ENCODE data around the gene IBA57.

IBA57 gene

GRCh38 chr1:228194921-228195812 lies 29.6 kb downstream of the IBA57 start:
- no peak for DNase-seq

GRCh38 chr1:228197555-228198147 lies 32.0 kb downstream of the IBA57 start:
- DNase-seq: no peak

DNA sequence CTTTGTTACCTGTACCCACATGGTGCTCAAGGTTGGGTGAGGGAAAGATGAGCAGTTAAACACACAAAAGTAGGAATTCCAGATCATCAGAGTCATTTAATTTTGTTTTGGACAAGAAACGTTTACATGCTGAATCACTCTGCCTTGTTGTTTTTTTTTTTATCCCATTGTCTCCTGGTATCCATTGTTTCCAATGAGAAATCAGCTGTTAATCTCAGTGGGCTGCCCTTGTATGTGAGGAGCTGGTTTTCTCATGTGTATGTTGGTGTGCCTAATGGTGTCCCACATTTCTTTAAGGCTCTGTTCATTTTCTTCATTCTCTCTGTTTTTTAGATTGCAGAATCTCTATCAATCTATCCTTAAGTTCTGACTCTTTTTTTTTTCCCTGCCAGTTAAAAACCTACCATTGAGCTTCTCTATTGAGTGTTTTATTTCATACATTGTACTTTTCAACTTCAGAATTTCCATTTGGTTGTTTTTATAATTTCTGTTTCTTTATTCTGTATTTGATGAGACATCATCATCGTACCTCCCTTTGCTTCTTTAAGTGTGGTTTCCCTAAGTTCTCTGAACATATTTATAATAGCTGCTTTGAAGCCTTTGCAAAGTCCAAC lies 33.5 kb downstream of the IBA57 start:
- DNase-seq: peak; percentile 28

DNA sequence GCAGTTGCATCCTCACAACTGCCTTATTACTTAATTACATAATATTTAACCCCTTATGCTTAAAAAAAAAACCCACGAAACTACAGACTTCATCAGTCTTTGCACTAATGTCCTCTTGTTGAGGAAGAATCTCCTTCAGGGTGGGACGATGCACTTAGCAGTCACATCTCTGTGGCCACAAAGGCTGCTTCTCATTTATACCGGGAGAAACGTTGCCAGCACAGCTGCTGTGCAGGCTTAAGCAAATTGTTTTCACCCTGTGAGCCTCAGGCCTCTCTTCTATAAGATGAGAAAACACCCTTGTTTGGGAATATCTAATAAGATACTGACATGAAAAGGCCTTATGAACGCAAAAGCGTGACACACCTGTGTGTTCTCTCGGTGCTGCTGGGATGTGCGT lies 39.4 kb downstream of the IBA57 start:
- DNase-seq: no peak

DNA sequence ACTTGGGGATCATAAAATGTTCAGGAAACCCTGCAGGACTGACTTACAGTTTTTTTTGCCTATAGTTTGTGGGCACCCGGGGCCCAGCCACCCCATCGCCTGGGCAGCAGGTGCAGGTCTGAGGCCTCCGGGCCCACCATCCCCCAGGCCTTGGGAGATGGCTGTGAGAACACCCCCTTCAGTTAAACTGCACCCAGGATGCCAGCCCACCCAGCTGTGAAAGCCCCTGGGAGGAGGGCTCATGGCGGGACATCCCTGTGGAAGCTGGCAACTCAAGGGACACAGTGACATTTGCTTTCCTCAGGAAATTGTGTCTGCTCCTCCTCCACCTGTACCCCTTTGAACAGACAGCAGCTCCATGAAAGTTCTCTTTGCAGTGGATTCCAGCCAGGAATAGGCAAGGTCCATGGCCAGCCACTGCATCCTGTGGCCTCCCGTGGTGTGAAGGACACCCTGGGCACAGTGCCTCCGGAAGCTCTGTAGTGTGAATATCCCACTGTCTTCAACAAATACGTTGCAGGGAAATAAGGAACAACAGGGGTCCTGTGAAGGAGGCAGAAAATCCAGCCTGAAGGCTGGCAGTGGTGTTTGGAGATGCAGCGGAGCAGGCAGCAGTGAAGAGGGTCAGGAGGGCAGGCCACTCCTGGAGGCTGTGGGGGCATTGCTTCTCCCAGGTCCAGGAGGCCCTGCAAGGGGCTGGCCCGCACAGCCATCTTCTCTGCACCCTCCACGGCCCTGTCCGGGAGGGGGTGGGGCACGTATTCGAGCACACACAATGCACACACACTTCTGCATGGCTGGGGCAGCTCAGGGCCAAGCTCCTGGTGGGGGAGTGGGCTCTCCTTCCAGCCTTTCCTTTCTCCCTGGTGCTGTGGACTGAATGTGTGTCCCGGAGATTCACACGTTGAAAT lies 40.2 kb downstream of the IBA57 start:
- no peak for DNase-seq

DNA sequence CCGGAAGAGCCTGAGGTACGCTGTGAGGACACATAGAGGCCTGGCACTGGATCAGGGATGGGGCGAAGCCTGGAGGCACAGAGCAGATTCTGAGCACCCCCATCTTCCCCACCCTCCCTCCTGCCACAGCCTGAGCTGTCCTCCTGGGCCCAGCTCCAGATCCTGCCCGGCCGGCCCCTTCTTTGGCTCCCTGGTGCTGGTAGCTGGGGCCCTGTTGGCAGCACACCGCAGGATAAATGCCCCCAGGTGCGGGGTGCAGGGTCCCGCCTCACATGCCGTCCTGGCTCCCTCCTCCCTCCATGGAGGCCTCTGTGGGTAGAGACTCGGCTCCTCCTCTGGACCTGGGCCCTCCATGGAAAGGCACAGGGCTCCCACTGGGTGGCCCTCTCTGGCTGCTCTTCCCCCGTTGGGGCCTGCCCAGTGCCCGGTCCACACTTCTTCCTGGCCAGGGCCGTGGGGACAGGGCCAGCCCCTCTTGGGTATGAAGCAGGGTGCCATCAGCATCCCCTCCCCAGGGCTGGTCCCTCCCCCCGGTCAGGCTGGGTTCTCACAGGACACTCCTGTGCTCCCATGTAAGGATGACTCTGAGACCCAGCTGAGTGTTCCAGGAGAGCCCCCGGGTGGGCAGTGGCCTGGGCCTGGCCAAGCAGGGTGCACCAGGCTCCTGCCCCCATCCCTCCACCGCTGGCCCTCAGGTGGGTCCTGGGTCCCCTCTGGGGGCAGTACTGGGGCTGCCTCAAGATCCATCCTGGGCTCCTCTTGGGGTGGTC lies 41.2 kb downstream of the IBA57 start:
- DNase-seq: no peak

- DNase-seq: no peak
These were observed 41.8 kb downstream of the IBA57 start for GRCh38 chr1:228207381-228207810.

- DNase-seq: no peak
These were observed 42.5 kb downstream of the IBA57 start, which contains the start of gene OBSCN for GRCh38 chr1:228207851-228208821. Gene OBSCN (plus strand): TSS chr1:228208044. CDS start chr1:228211784, 3,740 bp downstream.

DNA sequence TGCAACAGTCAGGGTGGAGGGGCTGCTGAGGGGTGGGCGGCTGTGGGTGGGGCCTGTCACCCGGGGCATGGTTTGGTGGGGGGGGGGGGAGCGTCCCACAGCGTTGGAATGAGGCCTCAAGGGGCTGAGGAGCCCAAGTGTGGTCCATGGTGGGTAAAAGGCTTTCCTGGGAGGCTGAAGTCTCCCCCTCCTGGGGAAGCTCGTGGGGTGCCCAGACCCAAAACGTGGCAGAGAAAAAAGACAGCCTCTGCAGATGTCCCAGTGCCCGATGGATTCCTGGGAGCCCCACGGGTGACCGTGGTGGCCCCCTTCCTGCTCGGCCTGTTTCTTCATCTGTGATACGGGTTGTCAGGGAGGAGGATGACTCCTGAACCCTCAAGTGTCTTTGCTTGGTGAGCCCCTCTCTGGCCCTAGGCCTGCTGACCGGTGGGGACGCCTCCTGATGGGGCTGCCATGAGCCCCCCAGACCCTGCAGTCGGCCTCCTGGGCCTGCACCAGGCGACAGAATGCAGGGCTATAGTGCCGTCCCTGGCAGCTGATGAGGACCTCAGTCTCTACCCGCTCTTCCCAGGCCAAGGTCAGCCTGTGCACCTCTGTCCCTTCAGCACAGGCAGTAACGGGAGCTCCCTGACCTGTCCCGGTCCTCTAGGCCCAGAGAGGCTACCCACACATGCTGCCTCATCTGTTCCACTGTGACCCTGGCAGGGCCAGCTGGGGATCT lies 43.4 kb downstream of the IBA57 start:
- no peak for DNase-seq

- no peak for DNase-seq
These were observed 44.1 kb downstream of the IBA57 start for GRCh38 chr1:228209657-228210056.

DNA sequence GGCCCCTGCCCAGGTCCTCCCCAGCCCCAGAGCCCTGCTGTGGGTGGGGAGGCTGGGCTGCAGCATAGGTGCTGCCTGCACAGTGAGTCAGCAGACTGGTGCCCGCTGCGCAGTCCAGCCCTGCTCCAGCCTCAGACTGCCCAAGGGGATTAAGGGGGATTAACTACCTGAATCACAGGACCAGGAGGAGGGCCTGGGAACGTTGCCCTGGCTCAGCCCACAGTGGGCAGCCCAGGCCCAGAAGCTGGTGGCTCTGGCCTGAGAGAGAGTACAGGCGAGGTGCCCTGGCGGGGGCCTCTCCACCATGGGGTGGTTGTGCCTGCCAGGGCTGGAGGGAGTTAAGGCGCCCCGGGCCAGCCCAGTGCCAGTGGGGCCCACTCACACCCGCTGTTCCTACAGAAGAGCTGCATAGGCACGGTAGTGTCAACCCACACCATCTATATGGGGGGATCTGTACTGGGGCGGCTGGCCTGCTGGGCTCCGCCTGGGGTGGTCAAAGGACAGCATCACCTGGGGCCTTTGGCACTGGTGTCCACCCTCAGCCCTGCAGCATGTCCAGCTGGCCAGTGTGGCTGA lies 44.6 kb downstream of the IBA57 start:
- no peak for DNase-seq

DNA sequence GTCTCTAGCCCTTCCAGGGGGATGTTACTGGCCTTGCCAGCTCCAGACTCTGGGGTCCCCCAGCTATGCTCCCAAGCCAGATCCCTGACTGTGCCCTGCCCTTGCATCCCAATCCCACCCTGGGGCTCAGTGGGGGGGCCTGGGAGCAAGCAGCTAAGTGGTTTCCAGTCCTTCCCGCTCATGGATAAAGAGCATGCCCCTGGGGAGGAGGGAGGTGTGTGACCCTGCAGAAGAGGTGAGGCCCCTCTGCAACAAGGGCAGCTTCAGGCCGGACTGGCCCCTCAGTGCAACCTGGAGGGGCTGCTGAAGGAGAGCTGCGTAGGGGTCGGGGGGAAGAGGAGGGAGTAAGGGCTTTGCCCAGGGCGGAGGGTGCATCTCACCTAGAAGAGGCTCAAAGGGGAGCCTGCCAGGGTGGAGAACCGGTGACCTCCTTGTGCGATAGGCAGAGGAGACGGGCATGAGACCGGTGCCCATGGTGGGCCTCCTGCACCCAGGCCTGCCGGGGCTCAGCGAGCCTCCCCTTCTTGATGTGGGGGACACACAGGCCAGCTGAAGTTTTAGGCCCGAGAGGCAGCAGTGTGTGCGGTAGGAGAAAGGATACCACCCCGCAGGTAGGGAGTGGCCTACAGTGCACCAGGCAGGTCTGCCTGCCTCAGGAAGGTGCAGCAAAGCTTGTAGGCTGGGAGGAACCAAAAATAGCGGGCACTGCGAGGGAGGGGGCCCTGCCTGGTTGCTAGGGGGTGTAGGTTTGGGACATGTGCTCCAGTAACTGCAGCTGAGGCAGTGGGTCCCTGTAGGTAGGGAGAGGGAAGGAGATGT lies 45.3 kb downstream of the IBA57 start:
- DNase-seq: no peak

DNA sequence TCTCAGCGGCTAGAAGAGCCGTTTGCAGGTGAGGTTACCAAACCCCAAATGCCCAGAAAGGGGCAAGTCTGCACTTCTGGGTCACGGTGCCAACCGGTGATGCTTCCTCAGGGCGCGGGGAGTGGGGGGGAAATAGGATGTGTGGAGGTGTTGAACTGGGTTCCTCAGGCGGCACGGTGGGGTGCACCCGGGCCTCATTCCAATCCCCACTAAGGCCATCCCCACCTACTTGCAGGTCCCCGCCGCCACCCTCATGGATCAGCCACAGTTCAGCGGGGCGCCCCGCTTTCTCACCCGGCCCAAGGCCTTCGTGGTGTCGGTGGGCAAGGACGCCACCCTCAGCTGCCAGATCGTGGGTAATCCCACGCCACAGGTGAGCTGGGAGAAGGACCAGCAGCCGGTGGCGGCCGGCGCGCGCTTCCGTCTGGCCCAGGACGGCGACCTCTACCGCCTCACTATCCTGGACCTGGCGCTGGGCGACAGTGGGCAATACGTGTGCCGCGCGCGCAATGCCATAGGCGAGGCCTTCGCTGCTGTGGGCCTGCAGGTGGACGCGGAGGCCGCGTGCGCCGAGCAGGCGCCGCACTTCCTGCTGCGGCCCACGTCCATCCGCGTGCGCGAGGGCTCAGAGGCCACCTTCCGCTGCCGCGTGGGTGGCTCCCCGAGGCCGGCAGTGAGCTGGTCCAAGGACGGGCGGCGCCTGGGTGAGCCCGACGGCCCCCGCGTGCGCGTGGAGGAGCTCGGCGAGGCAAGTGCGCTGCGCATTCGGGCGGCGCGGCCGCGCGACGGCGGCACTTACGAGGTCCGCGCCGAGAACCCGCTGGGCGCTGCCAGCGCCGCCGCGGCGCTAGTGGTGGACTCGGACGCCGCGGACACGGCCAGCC lies 46.2 kb downstream of the IBA57 start:
- DNase-seq: no peak

DNA sequence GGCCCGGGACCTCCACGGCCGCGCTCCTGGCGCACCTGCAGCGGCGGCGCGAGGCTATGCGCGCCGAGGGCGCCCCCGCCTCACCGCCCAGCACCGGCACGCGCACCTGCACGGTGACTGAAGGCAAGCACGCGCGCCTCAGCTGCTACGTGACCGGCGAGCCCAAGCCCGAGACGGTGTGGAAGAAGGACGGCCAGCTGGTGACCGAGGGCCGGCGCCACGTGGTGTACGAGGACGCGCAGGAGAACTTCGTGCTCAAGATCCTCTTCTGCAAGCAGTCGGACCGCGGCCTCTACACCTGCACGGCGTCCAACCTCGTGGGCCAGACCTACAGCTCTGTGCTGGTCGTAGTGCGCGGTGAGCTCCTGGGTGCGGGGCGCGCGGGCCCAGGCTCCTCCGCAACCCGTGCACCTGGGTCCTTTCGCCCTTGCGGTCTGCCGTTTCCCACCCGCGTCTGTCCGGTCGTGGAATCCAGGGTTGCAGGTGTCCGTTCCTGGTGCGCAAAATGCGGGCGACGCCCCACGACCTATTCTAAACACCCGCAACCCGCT lies 46.9 kb downstream of the IBA57 start:
- DNase-seq: no peak

- peak; percentile 79 for DNase-seq
These were observed 47.6 kb downstream of the IBA57 start for GRCh38 chr1:228212966-228213844.

Measured in fibroblast of skin of back (primary cell).